H1 (cell line): ENCODE data around the gene HDAC11. TPM values are rescaled to one million over a fixed set of nuclear protein-coding genes. Genes with fewer than 3 reads are reported as not detected.

Source experiments
- CTCF ChIA-PET: fragments of 300-600 bp; sonication (Branson Sonifier 250); formaldehyde crosslinking; loops from one replicate; lab custom pipeline; 2021; ENCODE audit not compliant: partially characterized antibody; lab: Charles Lee
- POLR2A ChIA-PET: fragments of 300-600 bp; sonication (Branson Sonifier 250); formaldehyde crosslinking; loops from one replicate; lab custom pipeline; 2021; ENCODE audit warnings: inconsistent platforms; ENCODE audit not compliant: partially characterized antibody; lab: Charles Lee
- DNase-seq, 2 experiments: peaks; one replicate each; pipeline versions ENCODE4 v3.0.0 to v3.0.0-alpha.2; 2010 to 2022; ENCODE audit warnings: low spot score in 2 of 2, low read depth in 1 of 2, mixed read lengths in 1 of 2
- FAIRE-seq: peaks from 2 replicates; lab custom pipeline; 2011; peaks lifted over from hg19 to GRCh38; lab: Jason Lieb, UNC
- H2AFZ ChIP-seq: 2 replicates; pipeline ENCODE4 v1.8.1; 2012; ENCODE audit warnings: low read length, inconsistent platforms
- H2AK5ac ChIP-seq: 2 replicates; pipeline ENCODE4 v1.6.1; 2013; ENCODE audit warnings: low read depth, low read length
- H2BK120ac ChIP-seq: replicated peaks from 2 replicates; pipeline ENCODE3; 2013; ENCODE audit warnings: low read depth, low read length, inconsistent platforms
- H2BK12ac ChIP-seq: 2 replicates; pipeline ENCODE4 v1.6.1; 2013; ENCODE audit warnings: low read depth, low read length
- H2BK15ac ChIP-seq: 2 replicates; pipeline ENCODE4 v1.6.1; 2013; ENCODE audit warnings: low read length
- H2BK20ac ChIP-seq: 2 replicates; pipeline ENCODE4 v1.6.1; 2013; ENCODE audit warnings: low read length
- H2BK5ac ChIP-seq: 2 replicates; pipeline ENCODE4 v1.6.1; 2013; ENCODE audit warnings: low read depth, low read length
- H3K14ac ChIP-seq: 2 replicates; pipeline ENCODE4 v1.6.1; 2013; ENCODE audit warnings: inconsistent platforms; ENCODE audit not compliant: insufficient read length
- H3K18ac ChIP-seq: 2 replicates; pipeline ENCODE4 v1.6.1; 2013; ENCODE audit warnings: low read length; ENCODE audit errors: extremely low read depth
- H3K23ac ChIP-seq: 2 replicates; pipeline ENCODE4 v1.6.1; 2013; ENCODE audit warnings: inconsistent platforms; ENCODE audit not compliant: insufficient read length
- H3K23me2 ChIP-seq: 2 replicates; pipeline ENCODE4 v1.6.1; 2013; ENCODE audit warnings: low read depth, low read length
- H3K27ac ChIP-seq: 2 replicates; pipeline ENCODE4 v1.6.1; 2011; ENCODE audit warnings: low read depth, low read length, inconsistent platforms
- H3K27me3 ChIP-seq, 4 experiments: replicated peaks in 1 of 4; 1 replicate in 1 of 4; 2 replicates in 3 of 4; pipeline versions ENCODE4 v1.6.1 to v1.8.1; 2011 to 2013; ENCODE audit warnings: low read length in 3 of 4, mild to moderate bottlenecking in 3 of 4, inconsistent platforms in 2 of 4, mixed read lengths in 2 of 4, moderate library complexity in 1 of 4; ENCODE audit not compliant: control insufficient read depth in 3 of 4, insufficient read depth in 3 of 4; ENCODE audit errors: extremely low read depth in 1 of 4
- H3K36me3 ChIP-seq, 4 experiments: 2 replicates each; pipeline versions ENCODE4 v1.6.1 to v1.8.1; 2011 to 2013; ENCODE audit warnings: mild to moderate bottlenecking in 4 of 4, low read length in 3 of 4, moderate library complexity in 2 of 4, control low read depth in 1 of 4, inconsistent platforms in 1 of 4; ENCODE audit not compliant: insufficient read depth in 4 of 4, control insufficient read depth in 2 of 4
- H3K4ac ChIP-seq: replicated peaks from 2 replicates; pipeline ENCODE3; 2013; ENCODE audit warnings: low read length, low read depth, mixed read lengths, inconsistent platforms; ENCODE audit not compliant: insufficient read length
- H3K4me1 ChIP-seq, 4 experiments: replicated peaks in 1 of 4; 1 replicate in 1 of 4; 2 replicates in 3 of 4; pipeline versions ENCODE4 v1.6.1 to v1.8.1; 2011 to 2013; ENCODE audit warnings: low read length in 3 of 4, inconsistent platforms in 2 of 4, mixed read lengths in 1 of 4; ENCODE audit not compliant: insufficient read depth in 4 of 4, control insufficient read depth in 3 of 4
- H3K4me2 ChIP-seq, 2 experiments: 2 replicates each; pipeline versions ENCODE4 v1.6.1 to v1.8.1; 2011 to 2013; ENCODE audit warnings: low read depth in 2 of 2, low read length in 2 of 2, control low read depth in 1 of 2, inconsistent platforms in 1 of 2, mild to moderate bottlenecking in 1 of 2; ENCODE audit not compliant: insufficient read depth in 1 of 2
- H3K4me3 ChIP-seq, 4 experiments: fragments of 200-600, 300-600 bp in 1 of 4; sonication (generic), shearing (Covaris generic), sonication (Bioruptor Twin) in 1 of 4; 2 replicates each; pipeline versions ENCODE4 v1.5.1 to v1.8.1; 2011 to 2016; ENCODE audit warnings: low read length in 4 of 4, low read depth in 3 of 4, control low read depth in 2 of 4, inconsistent platforms in 2 of 4, mild to moderate bottlenecking in 2 of 4, mixed read lengths in 1 of 4, moderate library complexity in 1 of 4; ENCODE audit not compliant: insufficient read depth in 2 of 4; ENCODE audit errors: extremely low read depth in 1 of 4
- H3K56ac ChIP-seq: replicated peaks from 2 replicates; pipeline ENCODE3; 2013; ENCODE audit warnings: low read depth, mild to moderate bottlenecking, mixed read lengths, low read length, inconsistent platforms; ENCODE audit not compliant: insufficient read length
- H3K79me1 ChIP-seq: 2 replicates; pipeline ENCODE4 v1.6.1; 2013; ENCODE audit warnings: low read depth, low read length, control low read depth
- H3K79me2 ChIP-seq, 2 experiments: 2 replicates each; pipeline versions ENCODE4 v1.6.1 to v1.8.1; 2012 to 2013; ENCODE audit warnings: low read length in 2 of 2, mild to moderate bottlenecking in 2 of 2, inconsistent platforms in 1 of 2; ENCODE audit not compliant: insufficient read depth in 2 of 2, control insufficient read depth in 1 of 2
- H3K9ac ChIP-seq, 4 experiments: replicated peaks in 1 of 4; 1 replicate in 1 of 4; 2 replicates in 3 of 4; pipeline versions ENCODE4 v1.6.1 to v1.8.1; 2011 to 2013; ENCODE audit warnings: low read depth in 3 of 4, low read length in 3 of 4, control low read depth in 2 of 4, mild to moderate bottlenecking in 2 of 4, moderate library complexity in 2 of 4, inconsistent platforms in 1 of 4; ENCODE audit errors: extremely low read depth in 1 of 4
- H3K9me3 ChIP-seq, 2 experiments: 2 replicates each; pipeline versions ENCODE4 v1.6.1 to v1.8.1; 2012 to 2013; ENCODE audit warnings: mild to moderate bottlenecking in 2 of 2, moderate library complexity in 2 of 2, control low read depth in 1 of 2, inconsistent platforms in 1 of 2, low read depth in 1 of 2, low read length in 1 of 2, mixed read lengths in 1 of 2; ENCODE audit not compliant: insufficient read depth in 2 of 2
- H4K20me1 ChIP-seq, 2 experiments: replicated peaks in 1 of 2; 2 replicates each; pipeline versions ENCODE3 to v1.8.1; 2011 to 2013; ENCODE audit warnings: inconsistent platforms in 2 of 2, low read length in 2 of 2, mild to moderate bottlenecking in 1 of 2; ENCODE audit not compliant: insufficient read depth in 2 of 2, control insufficient read depth in 1 of 2
- H4K5ac ChIP-seq: 2 replicates; pipeline ENCODE4 v1.6.1; 2013; ENCODE audit warnings: low read length, low read depth, mixed read lengths, inconsistent platforms; ENCODE audit not compliant: insufficient read length
- H4K8ac ChIP-seq: 2 replicates; pipeline ENCODE4 v1.8.0; 2013; ENCODE audit warnings: mild to moderate bottlenecking, moderate library complexity, low read length, inconsistent platforms; ENCODE audit not compliant: insufficient read depth; ENCODE audit errors: extremely low read depth
- H4K91ac ChIP-seq: replicated peaks from 2 replicates; pipeline ENCODE3; 2013; ENCODE audit warnings: low read length, mixed read lengths, inconsistent platforms; ENCODE audit not compliant: insufficient read length
- CBX5 ChIP-seq: fragments of 300-800, 300-1000 bp; sonication (generic); IDR thresholded peaks from 2 replicates; pipeline ENCODE4 v1.7.1; 2016; ENCODE audit warnings: antibody characterized with exemption, low read length, low read depth
- GTF2F1 ChIP-seq: IDR thresholded peaks from 2 replicates; pipeline ENCODE4 v1.6.1; 2012; ENCODE audit warnings: low read depth, low read length, improper control_type of control experiment, borderline replicate concordance
- JUN ChIP-seq: IDR thresholded peaks from 2 replicates; pipeline ENCODE4 v1.6.1; 2011; ENCODE audit warnings: low read depth, mild to moderate bottlenecking, improper control_type of control experiment, low read length
- KDM1A ChIP-seq: fragments of 200-600, 300-600 bp; sonication (generic); IDR thresholded peaks from 2 replicates; pipeline ENCODE4 v1.7.1; 2016; ENCODE audit warnings: mild to moderate bottlenecking, low read length, borderline replicate concordance
- KDM5A ChIP-seq: fragments of 200-600 bp; IDR thresholded peaks from 2 replicates; pipeline ENCODE4 v1.7.1; 2012; ENCODE audit warnings: mild to moderate bottlenecking, low read length, inconsistent platforms, mixed read lengths
- MAFK ChIP-seq: IDR thresholded peaks from 2 replicates; pipeline ENCODE4 v1.6.1; 2012; ENCODE audit warnings: low read depth, mild to moderate bottlenecking, improper control_type of control experiment, low read length
- RFX5 ChIP-seq: IDR thresholded peaks from 2 replicates; pipeline ENCODE4 v1.6.1; 2011; ENCODE audit warnings: low read depth, low read length, improper control_type of control experiment, borderline replicate concordance
- SIN3A ChIP-seq, 2 experiments: IDR thresholded peaks in 1 of 2; conservative IDR thresholded peaks in 1 of 2; 2 replicates each; pipeline ENCODE4 v1.6.1; 2011 to 2012; ENCODE audit warnings: low read length in 2 of 2, improper control_type of control experiment in 1 of 2, low read depth in 1 of 2, mild to moderate bottlenecking in 1 of 2
- SP2 ChIP-seq: IDR thresholded peaks from 2 replicates; pipeline ENCODE4 v1.6.1; 2012; ENCODE audit warnings: mild to moderate bottlenecking, low read length, inconsistent platforms
- SP4 ChIP-seq: IDR thresholded peaks from 2 replicates; pipeline ENCODE4 v1.6.1; 2012; ENCODE audit warnings: low read length, inconsistent platforms
- TAF7 ChIP-seq: optimal IDR thresholded peaks from 2 replicates; pipeline ENCODE3; 2011; ENCODE audit warnings: low read depth, mild to moderate bottlenecking, inconsistent platforms, low read length, moderate library complexity, borderline replicate concordance
- whole genome bisulfite sequencing, 2 experiments: shearing (Covaris generic) in 1 of 2; methylation state at CpG; one replicate each; pipeline versions ENCODE4 v1.1.6 to v1.1.7; 2013 to 2015; ENCODE audit warnings: low lambda C conversion rate in 2 of 2, mixed read lengths in 2 of 2, inconsistent platforms in 1 of 2, low coverage in 1 of 2, missing lambda C conversion rate in 1 of 2; ENCODE audit not compliant: insufficient replicate concordance in 2 of 2, insufficient coverage in 1 of 2, insufficient read length in 1 of 2; ENCODE audit errors: extremely low coverage in 1 of 2, missing lambda C conversion rate in 1 of 2; 5-methylcytosine and 5-hydroxymethylcytosine counted together
- polyA plus RNA-seq, 7 experiments: library from polyadenylated mRNA; depleted of rRNA in 3 of 7; stranded (reverse) in 5 of 7; unstranded in 2 of 7; fragments of >200 nt in 5 of 7; fragments of 200-250 nt in 2 of 7; gene quantifications; 1 replicate in 5 of 7; 2 replicates in 1 of 7; 4 replicates in 1 of 7; pipeline versions ENCODE4 v1.2.1 to v1.2.3, GENCODE V29; 2011 to 2013; ENCODE audit warnings: missing spikeins in 2 of 7, mixed read lengths in 2 of 7
- total RNA-seq: library from RNA; stranded (reverse); fragmentation: NEBNext Ultra II Directional; extraction: Animal tissue kit (Norgen Biotek cat#: 25700); gene quantifications from 2 replicates; pipeline ENCODE4 v1.2.1, GENCODE V29; 2021
- TF ChIP-seq, protein P1 (sequence below), 3 experiments: IDR thresholded peaks; 1 replicate in 2 of 3; 2 replicates in 1 of 3; pipeline versions ENCODE4 v1.5.1 to v1.6.1; 2011; ENCODE audit warnings: low read length in 3 of 3, mild to moderate bottlenecking in 3 of 3, inconsistent platforms in 2 of 3, low read depth in 1 of 3, moderate library complexity in 1 of 3; ENCODE audit not compliant: insufficient read depth in 1 of 3; ENCODE audit errors: control extremely low read depth in 1 of 3

HDAC11 gene
- total and polyA plus RNA-seq, 2 of the 8 experiments (the other 6 are each of a cell fraction or from before 2014, with no cell fraction given) = 6.8 to 7.4 TPM

- H2BK15ac ChIP-seq = no peak overlapping the region
- no peak overlapping the region for H3K4me2 ChIP-seq
- no peak overlapping the region for H3K4ac ChIP-seq
- no peaks in the 10 kb centered on the region for H4K20me1 ChIP-seq
- no peaks in the 10 kb centered on the region for H3K27me3 ChIP-seq
- H3K14ac ChIP-seq = no peak overlapping the region
- H2BK5ac ChIP-seq = no peak overlapping the region
- H3K4me3 ChIP-seq = no peak overlapping the region
- H4K91ac ChIP-seq = no peak overlapping the region
- H4K5ac ChIP-seq = no peak overlapping the region
- FAIRE-seq = no peak
- no peak overlapping the region for H2BK120ac ChIP-seq
- no peak overlapping the region for H3K18ac ChIP-seq
- no peak overlapping the region for H2AK5ac ChIP-seq
- DNase-seq = no peak
- WGBS, 2 experiments = 88% methylated on average over 6 of the region's 6 CpGs; no CpG with 5 or more reads in 1 of the 2 experiments
- no peaks in the 10 kb centered on the region for H3K79me1 ChIP-seq
- H3K36me3 ChIP-seq = no peaks in the 10 kb centered on the region
- H3K4me1 ChIP-seq = peaks cover 0 to 5% (median 1%) of the 10 kb centered on the region in 4 experiments; a peak in 2 of 7 replicates
- H4K8ac ChIP-seq = no peak overlapping the region
- H3K9ac ChIP-seq = no peak overlapping the region
- H2BK20ac ChIP-seq = no peak overlapping the region
- ChIA-PET CTCF (interaction anchor here (0.6 to 51.2 kb wide), 11 partner anchors 9 to 1402 kb away, joined by 3 to 856 read pairs (median 4); no protein-coding TSS in a partner anchor), POLR2A (no interaction called here)
- no peak overlapping the region for H2AFZ ChIP-seq
- no peaks in the 10 kb centered on the region for H3K79me2 ChIP-seq
- H3K27ac ChIP-seq = no peak overlapping the region
- H3K23ac ChIP-seq = no peak overlapping the region
- H3K23me2 ChIP-seq = no peaks in the 10 kb centered on the region
- H2BK12ac ChIP-seq = no peak overlapping the region
- no peaks in the 10 kb centered on the region for H3K9me3 ChIP-seq
- H3K56ac ChIP-seq = no peak overlapping the region
- TF ChIP-seq JUN (no peak), KDM5A (no peak), CBX5 (no peak), TAF7 (no peak), GTF2F1 (no peak), KDM1A (no peak), SP4 (no peak), RFX5 (no peak), SIN3A (conservative IDR thresholded peaks at IDR 0.05 in 1 of 2, IDR thresholded peaks at IDR 0.05 in 1 of 2; ENCODE audit: low read depth in 1 of 2, low read length in 2 of 2) (no peak), MAFK (no peak), SP2 (no peak)
- TF ChIP-seq, protein P1, sequence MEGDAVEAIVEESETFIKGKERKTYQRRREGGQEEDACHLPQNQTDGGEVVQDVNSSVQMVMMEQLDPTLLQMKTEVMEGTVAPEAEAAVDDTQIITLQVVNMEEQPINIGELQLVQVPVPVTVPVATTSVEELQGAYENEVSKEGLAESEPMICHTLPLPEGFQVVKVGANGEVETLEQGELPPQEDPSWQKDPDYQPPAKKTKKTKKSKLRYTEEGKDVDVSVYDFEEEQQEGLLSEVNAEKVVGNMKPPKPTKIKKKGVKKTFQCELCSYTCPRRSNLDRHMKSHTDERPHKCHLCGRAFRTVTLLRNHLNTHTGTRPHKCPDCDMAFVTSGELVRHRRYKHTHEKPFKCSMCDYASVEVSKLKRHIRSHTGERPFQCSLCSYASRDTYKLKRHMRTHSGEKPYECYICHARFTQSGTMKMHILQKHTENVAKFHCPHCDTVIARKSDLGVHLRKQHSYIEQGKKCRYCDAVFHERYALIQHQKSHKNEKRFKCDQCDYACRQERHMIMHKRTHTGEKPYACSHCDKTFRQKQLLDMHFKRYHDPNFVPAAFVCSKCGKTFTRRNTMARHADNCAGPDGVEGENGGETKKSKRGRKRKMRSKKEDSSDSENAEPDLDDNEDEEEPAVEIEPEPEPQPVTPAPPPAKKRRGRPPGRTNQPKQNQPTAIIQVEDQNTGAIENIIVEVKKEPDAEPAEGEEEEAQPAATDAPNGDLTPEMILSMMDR (IDR thresholded peaks at IDR 0.05; ENCODE audit: control extremely low read depth in 1 of 3, insufficient read depth in 1 of 3, low read depth in 1 of 3, low read length in 3 of 3) = no peak
Observed at GRCh38 chr3:13537909-13538296, 57.8 kb downstream of the HDAC11 start.
